ENCODE measurements around the gene RHOC.

The RHOC gene

GRCh38 chr1:112700290-112701226 is 6.4 kb downstream of the RHOC start:
- DNase-seq, result peak; percentile 75

- no peak for DNase-seq
These were observed 7.3 kb downstream of the RHOC start for GRCh38 chr1:112699425-112700144.

GRCh38 chr1:112698366-112699310 is 8.3 kb downstream of the RHOC start:
- no peak for DNase-seq

- no peak for DNase-seq
These were observed 9.1 kb downstream of the RHOC start for GRCh38 chr1:112697781-112698201.

GRCh38 chr1:112696578-112697314 is 10.2 kb downstream of the RHOC start:
- DNase-seq, result no peak

- no peak for DNase-seq
These were observed 11.7 kb downstream of the RHOC start for GRCh38 chr1:112695276-112695675.

- no peak for DNase-seq
These were observed 12.5 kb downstream of the RHOC start for GRCh38 chr1:112694363-112694929.

GRCh38 chr1:112693821-112694220 is 13.1 kb downstream of the RHOC start:
- DNase-seq, result no peak

GRCh38 chr1:112692681-112693080 is 14.2 kb downstream of the RHOC start:
- no peak for DNase-seq

GRCh38 chr1:112689842-112690237 is 17.1 kb downstream of the RHOC start:
- no peak for DNase-seq

- no peak for DNase-seq
These were observed 17.6 kb downstream of the RHOC start for GRCh38 chr1:112689196-112689841.

- DNase-seq, result no peak
These were observed 18.1 kb downstream of the RHOC start for GRCh38 chr1:112688781-112689193.

- DNase-seq, result no peak
These were observed 19.0 kb downstream of the RHOC start for GRCh38 chr1:112687785-112688496.

- no peak for DNase-seq
These were observed 19.6 kb downstream of the RHOC start for GRCh38 chr1:112687361-112687760.

- DNase-seq, result no peak
These were observed 20.1 kb downstream of the RHOC start for GRCh38 chr1:112686835-112687234.

GRCh38 chr1:112686417-112686816 is 20.5 kb downstream of the RHOC start:
- DNase-seq, result no peak

- DNase-seq, result no peak
These were observed 21.0 kb downstream of the RHOC start for GRCh38 chr1:112685913-112686312.

GRCh38 chr1:112678605-112679004 is 28.3 kb downstream of the RHOC start:
- DNase-seq, result no peak

- DNase-seq, result no peak
These were observed 29.4 kb downstream of the RHOC start for GRCh38 chr1:112677501-112677900.

- DNase-seq, result no peak
These were observed 30.4 kb downstream of the RHOC start for GRCh38 chr1:112676543-112676942.

Measured in activated CD8-positive, alpha-beta memory T cell treated with anti-CD3 and anti-CD28 coated beads, Interleukin-2, amount 50 U/mL, for 4 hours (primary cell).